NCI-H1092 (cell line): ENCODE measurements around the gene CC2D2B.
"Not testable (repeated sequence)": the region's sequence is repeated elsewhere in the genome, so short reads cannot be mapped to it uniquely, and the experiment has no call there.

ENCODE experiments used
- DNase-seq: peaks from one replicate; lab custom pipeline; 2025; lab: John Stamatoyannopoulos, UW

The CC2D2B gene

DNA sequence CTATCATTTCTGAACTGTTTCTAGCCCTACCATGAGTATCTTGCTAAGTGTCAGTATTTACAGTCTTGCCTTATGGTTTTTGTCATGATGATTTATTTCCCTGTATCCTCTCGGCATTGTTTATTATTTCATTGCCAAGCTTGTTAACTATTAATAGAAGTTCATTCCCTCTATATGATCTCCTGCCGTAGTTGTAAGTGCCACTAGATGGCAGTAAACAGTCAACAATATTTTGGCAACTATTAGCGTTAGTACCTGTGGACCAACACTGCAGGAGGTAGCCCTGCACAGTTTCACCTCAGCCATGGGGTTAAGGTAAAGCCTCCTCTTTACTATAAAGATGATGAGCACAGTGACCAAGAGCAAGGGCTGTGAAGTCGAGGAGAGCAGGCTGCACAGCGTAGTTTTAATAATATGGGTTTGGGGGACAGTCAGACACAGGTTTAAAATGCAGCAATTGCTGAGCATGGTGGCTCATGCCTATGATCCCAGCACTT, 109.5 kb downstream of the CC2D2B start:
- DNase-seq, result peak; percentile 30

DNA sequence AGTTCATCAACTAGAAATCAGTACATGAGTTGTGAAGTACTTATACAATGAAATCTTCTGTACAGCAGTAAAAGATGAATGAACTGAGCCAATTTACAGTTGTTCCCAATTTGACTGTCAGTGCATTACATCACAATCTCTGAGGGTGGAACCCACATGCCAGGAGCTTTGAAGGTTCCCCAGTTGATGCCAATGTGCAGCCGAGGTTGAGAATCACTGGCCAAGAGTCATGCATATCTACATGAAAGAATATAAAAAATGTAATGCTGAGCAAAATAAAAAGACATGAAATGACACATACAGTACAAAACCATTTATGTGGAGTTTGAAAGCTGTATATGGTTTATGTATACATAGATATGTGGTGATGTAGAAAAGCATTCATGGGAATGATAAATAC, 113.6 kb downstream of the CC2D2B start:
- DNase-seq, result no peak

DNA sequence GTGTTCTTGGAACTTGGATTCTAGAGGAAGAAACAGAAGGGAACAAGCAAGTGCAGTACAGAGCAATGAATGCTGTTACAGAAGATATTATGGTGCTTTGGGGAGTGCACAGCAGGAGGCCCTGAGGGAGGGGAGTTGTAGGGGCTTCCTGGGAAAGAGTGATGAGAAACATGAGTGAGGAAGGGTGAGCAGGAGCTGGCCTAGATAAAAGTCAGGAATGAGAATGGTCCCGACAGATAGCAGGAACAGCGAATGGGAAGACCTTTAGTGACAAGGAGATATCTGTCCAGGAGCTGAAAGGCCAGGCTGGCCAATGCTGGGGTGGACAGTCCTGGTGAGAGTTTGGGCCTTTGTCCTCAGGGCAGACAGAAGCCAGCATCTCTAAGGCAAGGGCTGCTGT, 115.0 kb downstream of the CC2D2B start:
- no peak for DNase-seq

DNA sequence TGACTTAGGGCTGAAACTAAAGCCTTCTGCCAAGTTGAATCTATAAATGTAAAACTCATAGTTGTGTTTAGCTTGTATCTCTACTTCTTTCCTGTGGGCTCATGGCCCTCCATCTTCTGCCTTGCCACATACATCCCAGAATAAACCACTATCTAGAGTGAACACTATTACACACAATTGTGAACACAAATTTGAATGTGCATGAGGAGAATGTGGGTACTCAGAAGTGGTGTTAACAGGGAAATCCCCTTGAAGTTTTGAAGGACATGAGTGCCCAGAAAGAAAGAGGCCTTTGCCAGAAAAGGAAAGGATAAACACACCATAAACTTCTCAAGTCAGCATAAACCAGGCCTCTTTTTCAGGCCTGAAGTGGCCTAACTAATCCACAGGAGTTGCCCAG, 115.4 kb downstream of the CC2D2B start:
- no peak for DNase-seq

DNA sequence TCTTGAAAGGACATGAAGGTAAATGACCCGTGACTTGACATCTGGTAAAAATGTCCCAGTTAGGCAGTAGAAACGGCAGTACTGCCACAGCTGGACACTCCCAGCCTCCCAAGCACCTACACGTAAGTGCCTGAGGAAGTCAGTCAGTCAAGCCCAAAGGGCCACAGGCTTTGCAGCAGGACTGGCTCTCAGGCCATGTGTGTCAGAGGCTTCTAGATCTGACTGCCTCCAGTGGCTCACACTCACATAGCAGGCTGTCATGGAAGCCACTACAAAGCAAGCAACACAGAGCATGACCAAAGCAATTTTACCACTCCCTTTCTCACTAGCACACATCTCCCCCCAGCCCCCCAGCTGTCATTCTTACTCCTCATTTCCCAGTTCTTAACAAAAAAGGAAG, 117.8 kb downstream of the CC2D2B start:
- no peak for DNase-seq

DNA sequence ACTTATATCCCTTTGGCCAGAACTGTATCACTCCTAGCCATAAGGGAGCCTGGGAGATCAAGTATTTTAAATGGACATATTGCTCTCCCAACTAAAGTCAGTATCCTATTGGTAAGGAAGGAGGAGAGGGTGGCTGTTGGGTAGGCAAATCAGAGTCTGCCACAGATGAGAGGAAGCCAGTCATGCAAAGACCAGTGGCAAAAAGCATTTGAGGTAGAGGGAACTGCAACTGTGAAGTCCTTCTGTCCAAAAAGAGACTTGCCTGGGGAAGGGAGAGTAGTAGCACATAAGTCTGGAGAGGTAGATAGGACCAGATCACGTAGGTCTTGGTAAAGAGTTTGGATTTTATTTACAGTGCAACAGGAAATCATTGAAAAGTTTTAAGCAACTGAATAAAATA, 126.8 kb downstream of the CC2D2B start:
- DNase-seq, result no peak

DNA sequence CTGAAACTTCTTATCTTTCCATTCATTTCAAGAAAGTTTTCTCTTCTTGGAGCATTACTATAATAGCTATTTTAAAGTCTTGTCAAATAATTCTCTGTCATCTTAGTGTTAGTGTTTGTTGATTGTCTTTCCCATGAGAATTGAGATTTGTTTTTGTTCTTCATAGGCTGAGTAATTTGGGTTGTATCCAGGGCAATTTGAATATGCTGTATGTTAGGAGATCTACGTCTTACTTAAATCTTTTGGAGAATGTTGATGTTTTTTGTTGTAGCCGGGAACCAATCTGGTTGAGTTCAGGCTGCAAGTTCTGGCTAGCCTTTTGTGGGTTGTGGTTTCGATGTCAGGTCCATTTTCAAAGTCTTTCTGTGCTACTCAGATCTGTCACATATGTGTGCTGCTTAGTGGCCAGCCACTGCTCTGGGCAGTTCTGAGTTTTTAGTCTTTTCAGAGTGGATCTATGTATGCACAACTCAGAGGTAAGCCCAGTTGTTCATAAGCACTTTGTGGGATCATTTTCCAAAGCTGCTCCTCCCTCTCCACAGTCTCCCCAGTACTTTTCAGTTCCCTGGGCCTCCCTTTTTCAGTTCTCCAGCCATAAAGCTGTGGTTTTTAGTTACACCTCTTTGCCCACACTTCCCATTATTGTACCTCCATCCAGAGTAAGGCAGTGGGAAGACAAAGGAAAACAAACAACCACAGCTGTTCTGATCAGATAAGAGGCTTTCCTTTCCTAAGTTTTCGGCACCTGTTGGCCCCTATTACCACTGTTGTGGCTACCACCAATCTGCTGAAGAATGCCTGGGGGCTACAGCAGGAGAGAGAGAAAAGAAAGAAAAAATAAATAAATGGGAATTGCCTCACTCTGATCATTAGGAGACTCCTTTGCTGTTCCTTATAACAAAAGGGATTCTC, 131.0 kb downstream of the CC2D2B start:
- DNase-seq, result no peak

DNA sequence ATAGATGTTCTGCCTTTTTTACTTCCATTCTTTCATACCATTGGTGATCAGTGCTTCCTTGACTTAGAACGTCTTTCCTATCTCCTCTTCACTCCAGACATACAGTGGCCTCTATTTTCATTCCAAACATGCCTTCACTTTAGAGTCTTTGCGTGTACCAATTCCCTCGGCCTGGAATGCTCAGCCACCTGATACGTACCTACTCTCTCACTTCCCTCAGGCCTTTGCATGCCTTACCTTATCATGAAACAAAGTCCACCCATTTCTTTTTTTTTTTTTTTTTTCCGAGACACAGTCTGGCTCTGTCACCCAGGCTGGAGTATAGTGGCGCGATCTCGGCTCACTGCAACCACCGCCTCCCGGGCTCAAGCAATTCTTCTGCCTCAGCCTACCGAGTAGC, 133.4 kb downstream of the CC2D2B start:
- no peak for DNase-seq

DNA sequence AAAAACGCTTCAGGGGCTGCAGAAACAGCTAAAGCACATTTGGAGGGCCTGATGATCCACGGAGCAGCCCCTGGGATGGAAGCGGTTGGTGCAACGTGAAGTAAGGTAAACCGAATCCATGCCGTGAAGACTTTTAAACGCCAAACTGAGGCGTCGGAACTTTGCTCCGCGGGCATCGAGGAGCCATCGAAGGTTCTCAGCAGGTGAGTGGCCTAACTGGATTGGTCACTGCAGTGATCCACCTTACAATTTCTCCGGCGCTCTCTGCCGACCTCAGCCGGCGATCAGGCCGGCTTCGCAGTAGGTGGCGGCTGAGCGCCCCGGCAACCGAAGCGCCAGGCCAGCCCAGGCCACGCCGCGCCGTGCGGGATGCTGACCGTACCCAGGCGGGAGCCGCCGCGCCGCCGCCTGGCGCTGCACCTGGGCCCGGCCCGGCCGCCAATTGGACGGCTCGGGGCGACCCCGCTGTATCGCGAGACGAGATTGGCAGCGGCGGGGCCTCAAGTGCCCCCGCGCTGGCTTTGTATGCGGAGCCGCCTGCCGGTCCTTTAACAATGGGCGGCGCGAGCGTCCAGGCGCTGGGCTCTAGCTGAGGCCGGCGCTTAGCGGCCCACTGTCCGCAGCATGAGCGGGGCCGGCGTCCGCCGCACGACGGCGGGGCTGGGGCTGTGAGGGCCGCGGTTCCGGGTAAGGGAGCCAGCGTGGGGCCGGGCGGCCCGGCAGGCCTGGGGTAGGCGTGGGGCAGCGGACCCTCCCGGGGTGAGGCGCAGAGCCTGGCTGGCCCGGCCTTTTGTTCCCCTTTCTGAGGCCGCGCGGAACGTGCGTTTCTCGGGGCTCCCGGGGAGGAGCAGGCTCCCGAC, 135.5 kb downstream of the CC2D2B start, which contains the start of gene CCNJ:
CCNJ (plus strand) TSS at position 551 of the 860 bp plus-strand sequence. CDS start 811 bp downstream, outside the sequence.
- peak; percentile 83 for DNase-seq

DNA sequence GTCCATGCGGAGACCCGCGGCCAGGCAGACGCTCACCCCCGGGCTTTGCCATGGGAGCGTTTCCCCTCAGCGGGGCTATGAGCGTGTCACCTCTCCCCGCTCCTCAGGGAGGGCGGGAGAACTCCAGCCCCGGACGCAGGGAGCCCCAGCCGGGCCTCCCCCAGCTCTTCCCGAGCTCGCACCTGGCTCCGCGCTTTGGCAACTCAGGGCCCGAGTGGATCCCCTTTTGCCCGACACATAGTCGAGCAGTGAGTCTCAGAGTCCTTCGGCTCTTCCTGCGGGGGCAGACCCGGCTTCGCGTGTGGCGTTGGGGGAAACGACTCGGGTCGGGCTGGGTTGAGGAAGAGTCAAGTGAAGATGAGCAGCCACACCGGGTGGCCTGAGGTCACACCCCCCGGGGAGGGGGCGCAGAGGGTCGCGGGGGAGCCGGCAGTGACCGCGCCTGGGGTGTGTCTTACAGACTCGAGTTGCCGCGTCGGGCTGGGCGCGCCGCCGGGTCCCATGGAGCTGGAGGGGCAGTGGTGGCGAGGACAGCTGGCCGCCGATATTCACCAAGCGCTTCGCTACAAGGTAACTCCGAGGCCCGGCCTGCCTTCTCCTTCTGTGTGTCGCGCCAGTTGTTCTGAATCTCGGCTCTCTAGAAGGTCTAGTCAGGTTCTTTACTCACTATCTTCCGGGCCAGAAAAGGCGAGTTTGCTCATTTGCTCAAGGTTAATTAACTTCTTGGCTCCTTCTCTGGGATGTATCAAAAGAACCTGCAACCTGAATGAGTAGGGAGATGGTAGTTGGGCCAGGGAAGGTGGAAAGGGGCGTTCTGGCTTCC, 136.3 kb downstream of the CC2D2B start:
- DNase-seq, result peak; percentile 41

DNA sequence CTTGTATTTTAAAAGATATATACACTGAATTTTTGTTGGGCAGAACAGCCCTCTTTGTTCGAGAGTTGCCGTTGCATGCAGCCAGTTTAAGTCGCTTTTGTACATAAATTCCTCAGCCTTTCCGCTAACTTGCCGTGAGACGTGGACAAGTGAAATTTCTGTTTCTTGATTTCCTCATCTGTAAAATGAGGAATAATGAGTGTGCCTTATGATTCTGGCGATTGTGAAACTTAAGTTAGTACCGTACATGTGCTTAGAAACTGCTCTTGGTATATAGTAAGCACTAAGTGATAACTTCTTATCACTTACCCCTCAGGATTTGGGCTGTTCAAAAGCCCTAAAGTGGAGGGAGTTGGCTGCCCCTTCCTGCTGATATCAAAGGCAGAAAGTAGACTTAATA, 137.0 kb downstream of the CC2D2B start:
- no peak for DNase-seq

DNA sequence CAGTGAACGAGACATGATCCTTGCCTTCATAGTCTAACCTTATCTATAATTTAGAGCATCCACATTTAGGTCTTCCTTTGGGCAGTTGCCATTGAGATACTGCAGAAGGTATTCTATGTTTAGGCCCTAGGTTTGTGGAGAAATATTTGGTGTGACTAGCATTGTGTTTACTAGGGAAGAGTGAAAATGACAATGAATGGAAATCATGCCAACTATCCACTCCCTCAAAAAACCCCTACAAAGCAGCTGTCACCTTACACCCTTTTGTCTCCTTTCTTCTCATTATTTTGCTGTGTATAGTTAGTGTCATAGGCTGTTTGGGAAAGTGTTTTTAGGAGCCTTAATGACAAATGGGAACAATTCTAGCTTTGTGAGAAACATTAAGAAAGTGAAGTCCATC, 138.8 kb downstream of the CC2D2B start:
- DNase-seq, result no peak

DNA sequence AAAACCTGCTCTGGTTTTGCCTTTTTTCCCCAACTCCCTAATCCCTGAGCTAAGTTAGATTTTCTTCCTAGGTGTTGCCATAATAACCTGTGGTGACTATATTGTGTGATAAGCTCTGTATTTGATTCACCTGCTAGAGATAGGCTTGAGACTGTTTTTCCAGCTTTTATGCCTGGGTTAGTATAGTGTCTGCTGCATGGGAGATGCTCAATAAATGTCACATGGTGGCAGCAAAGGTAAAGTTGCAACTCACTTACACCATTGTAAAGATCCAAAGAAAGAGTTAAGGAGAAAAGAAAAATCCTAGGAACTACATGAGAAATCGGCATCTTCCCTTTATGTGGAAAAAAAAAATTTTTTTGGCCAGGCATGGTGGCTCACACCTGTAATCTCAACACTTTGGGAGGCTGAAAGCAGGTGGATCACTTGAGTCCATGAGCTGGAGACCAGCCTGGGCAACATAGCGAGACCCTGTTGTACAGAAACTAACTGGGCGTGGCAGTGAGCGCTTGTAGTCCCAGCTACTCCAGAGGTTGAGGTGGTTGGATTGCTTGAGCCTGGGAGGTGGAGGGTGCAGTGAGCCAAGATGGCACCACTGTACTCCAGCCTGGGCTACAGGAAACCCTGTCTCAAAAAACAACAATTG, 139.4 kb downstream of the CC2D2B start:
- no peak for DNase-seq

DNA sequence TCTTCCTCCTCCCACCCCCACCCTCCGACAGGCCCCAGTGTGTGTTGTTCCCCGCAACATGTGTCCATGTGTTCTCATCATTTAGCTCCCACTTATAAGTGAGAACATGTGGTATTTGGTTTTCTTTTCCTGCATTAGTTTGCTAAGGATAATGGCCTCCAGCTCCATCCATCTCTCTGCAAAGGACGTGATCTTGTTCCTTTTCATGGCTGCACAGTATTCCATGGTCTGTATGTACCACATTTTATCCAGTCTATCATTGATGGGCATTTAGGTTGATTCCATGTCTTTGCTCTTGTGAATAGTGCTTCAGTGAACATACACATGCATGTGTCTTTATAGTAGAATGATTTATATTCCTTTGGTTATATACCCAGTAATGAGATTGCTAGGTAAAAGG, 140.2 kb downstream of the CC2D2B start:
- not testable (repeated sequence) for DNase-seq

DNA sequence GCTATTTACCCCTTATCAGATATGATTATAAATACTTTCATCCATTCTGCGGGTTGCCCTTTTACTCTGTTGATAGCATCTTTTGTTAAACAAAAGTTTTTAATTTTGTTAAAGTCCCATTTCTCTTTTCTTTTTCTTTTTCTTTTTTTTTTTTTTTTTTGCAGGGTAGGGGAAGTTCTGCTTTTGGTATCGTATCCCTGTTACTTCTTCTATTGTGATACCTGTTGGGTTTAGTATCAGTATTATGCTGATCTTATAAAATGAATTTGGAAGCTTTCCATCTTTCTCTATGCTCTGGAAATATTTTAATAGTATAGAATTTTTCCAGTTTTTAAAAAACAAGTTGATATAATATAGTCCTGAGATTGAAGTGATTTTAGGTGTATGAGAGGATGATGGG, 141.6 kb downstream of the CC2D2B start:
- DNase-seq, result no peak

DNA sequence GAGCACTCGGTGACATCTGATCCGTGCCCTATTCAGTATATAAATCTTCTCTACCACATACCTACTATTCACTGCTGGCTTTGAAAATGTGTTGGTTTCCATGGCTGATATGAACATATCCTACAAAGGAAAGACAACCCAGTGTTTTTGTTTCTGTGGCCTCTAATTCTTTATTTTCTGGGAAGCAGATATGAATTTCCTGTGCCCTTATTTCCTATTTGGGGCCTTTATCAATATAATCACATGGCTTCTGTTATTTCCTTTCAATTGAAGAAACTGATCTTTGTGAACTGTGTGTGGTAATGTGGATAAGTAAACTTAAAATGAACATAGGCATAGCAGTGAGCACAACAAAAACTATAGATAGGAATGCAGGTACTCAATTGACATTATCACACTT, 146.2 kb downstream of the CC2D2B start:
- DNase-seq, result no peak

DNA sequence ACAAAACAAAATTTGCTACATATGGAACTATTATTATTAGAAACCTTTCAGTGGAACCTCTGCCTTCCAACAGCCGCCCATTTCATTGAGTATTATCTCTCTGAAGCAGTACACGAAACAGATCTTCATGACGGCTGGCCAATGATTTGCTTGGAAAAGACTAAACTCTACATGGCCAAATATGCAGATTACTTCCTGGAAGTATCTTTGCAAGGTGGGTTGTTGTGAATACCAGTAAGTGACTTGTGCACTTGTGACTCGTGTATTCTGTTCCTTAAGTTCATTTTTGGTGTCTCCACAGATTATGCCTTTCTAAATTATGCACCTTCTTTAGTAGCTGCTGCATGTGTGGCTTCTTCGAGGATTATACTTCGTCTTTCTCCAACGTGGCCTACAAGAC, 149.0 kb downstream of the CC2D2B start:
- no peak for DNase-seq

DNA sequence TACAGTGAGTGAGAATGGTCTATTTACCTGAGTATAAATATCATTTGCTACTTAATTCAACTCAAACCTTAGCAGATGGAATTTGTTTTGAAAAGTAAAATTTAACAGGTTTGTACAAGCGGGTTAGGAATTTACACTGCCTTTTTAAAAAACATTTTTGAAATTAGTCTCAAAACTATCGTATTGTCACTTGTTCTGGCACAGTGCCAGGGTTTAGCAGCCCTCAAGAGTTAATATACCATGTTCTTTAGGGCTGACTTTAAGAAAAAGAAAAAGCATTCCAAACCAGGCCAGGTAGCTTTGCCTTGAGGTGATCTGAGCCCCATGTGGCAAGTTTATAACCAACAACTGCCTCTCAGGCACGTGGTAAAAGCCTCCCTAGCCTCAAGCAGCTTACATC, 153.5 kb downstream of the CC2D2B start:
- no peak for DNase-seq

DNA sequence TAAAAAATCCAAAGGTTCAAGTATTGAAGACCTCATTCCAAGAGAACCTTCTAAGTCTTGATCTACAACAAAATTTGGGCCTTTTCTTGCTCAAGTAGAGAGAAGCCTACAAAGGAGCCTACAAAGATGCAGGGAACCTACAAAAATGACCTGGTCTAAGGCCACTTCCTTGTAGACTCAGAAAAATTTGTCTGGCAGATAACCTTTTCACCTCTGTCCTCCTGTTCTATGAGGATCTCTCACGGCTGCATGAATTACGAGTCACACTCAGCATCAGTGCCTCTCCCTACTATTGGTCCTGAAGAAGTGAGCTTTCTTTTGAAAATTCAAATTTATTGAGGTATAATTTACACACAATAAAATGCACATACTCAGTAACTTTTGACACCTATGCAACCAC, 164.9 kb downstream of the CC2D2B start:
- no peak for DNase-seq

DNA sequence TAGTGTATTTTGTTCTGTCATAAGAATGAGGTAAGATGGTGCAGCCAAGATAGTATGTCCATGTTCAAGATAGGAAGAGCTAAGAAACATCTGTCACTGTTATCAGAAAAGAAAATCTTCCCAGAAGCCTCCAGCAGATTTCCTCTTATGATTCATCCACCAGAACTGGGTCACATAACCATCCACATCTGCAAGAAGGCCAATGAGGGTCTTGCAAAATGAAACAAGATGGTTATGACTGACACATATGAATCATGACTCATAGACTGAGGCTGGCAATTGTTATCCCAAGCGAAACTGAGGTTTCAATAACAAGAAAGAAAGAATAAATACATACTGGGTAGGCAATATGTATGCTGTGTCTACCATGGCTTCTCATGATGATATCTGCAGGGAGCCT, 165.9 kb downstream of the CC2D2B start:
- DNase-seq, result no peak

DNA sequence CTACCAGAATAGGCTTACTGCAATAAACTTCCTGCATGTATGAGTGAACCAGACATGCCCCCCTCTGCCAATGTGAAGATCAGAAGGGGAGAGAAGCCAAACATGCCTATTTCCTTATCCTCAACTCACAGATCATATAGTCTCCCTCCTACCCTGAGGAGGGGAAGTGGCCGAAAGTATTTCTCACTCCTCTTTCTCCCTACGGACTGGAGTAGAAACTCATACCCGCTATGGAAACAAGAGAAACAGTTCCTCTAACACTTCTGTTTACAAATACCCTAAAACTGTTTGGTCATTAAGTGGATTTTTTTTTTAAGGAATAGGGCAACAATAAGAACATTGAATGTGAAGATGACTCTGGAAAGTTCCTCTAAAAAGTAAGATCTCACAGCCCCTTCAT, 167.0 kb downstream of the CC2D2B start:
- DNase-seq, result no peak
